CD1c-positive myeloid dendritic cell (primary cell): ENCODE results near the gene TRDMT1.

Experiments
- DNase-seq: peaks from one replicate; pipeline ENCODE4 v3.0.0-alpha.2; 2016; ENCODE audit errors: extremely low spot score

The TRDMT1 gene

DNA sequence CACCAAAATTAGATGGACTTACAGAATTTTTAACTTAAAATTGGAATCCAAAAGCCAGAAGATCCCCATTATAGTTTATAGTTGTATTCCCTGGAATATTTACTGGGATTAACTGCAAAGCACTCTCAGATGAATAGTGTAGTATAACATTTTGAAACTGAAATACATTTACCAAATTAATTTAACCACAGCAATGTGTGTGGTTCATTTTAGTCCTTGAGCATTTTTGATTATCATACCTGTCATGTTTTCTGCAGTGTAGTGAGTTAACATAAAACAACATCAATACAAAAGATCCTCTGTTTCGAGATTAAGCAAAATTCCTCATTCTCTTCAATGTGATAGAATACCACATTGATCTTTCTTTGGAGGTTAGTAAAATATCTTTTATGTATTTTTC is 30.3 kb upstream of the TRDMT1 start:
- no peak for DNase-seq

GRCh38 chr10:17229967-17230682 is 28.7 kb upstream of the TRDMT1 start:
- peak; percentile 96 for DNase-seq

GRCh38 chr10:17229717-17229966 is 28.2 kb upstream of the TRDMT1 start:
- DNase-seq, result no peak

GRCh38 chr10:17229016-17229716 is 27.7 kb upstream of the TRDMT1 start:
- DNase-seq, result peak; percentile 95

- peak; percentile 96 for DNase-seq
These were observed 26.9 kb upstream of the TRDMT1 start, which contains the start of gene VIM for GRCh38 chr10:17228091-17229015. Gene VIM (plus strand): TSS chr10:17228241. CDS start chr10:17229423, 1,182 bp downstream.

DNA sequence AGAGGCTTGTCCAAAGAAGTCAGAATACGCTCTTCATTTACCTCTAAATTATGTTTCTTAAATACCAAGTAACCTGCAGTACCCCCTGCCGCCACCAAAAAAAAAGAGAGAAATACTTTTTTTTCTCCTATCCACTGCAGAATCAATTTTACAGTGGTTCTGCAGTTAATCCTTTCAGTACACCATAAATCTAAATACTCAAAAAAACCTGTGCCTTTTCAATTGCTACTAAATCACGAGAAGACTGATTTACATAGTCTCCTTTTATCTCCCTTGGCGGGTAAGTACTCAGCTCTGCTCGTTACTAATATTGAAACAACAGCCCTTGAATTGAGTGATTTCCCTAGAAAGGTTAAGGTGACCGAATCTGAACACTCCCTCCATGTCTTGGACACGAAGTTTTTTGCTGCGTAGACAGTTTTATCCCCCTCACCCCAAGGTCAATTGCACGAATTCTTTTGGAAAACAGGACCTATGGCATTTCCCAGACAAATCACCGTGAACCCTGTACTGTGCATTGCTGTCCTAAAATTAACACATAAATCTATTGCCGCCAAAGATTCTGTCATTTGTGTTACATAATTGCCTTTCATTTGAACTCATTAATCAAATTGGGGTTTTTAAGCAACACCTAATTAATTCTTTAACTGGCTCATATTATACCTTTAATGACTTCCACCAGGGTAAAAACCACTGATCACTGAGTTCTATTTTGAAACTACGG is 26.1 kb upstream of the TRDMT1 start:
- peak; percentile 82 for DNase-seq

DNA sequence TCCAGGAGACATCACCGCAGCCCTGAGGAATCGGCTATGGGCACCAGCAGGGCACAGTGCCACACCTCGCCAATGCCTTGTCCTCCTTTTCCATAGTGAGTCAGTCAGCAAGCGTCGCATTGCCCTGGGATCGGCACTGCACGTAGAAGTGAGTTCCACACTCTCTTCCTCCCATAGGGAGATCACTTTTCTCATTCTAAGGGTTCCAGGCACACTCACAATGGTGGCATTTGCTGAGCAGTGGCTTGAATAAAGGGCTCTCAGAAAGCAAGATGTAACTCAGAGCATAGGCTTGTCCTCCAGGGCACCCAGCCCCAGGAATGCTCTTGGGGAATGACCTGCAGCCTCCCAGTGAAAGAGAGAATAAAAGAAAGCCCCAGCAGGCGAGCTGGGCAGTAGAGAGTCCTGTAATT is 25.4 kb upstream of the TRDMT1 start:
- peak; percentile 12 for DNase-seq

DNA sequence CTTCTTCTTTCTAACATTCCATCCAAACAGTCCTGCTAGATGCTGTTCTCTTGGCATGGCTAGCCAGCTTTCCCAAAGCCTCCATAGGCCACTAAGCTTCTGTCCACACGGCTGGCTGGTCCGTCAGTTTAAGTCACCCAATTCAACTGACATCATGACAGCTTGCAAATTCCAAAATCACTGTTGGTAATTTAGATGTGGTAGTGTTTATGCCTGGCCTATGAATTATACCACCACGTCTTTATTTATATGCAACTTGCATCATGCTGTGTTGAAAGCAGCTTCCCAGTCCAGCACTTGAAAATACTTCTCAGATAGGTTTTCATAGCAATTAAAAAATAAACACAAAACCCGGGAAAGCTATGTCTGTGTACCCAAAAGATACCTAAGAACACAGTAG is 24.3 kb upstream of the TRDMT1 start:
- no peak for DNase-seq

DNA sequence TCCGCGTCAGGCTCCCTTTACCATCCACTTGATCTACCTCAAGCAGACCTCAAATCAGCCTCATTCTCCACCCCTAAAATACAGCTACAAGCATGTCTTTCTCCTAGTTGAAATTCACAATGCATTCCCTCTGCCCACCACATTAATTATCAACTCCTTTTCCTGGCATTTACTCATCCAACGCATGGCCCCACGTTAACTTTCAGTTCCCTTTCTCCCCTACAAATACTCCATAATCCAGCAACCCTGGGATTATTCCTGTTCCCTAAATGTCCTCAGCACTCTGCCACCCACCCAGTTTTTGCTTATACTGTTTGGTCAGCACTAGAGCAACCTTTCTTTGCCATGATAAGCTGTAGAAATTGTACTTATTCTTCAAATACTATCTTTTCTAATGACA is 20.9 kb upstream of the TRDMT1 start:
- peak; percentile 94 for DNase-seq

DNA sequence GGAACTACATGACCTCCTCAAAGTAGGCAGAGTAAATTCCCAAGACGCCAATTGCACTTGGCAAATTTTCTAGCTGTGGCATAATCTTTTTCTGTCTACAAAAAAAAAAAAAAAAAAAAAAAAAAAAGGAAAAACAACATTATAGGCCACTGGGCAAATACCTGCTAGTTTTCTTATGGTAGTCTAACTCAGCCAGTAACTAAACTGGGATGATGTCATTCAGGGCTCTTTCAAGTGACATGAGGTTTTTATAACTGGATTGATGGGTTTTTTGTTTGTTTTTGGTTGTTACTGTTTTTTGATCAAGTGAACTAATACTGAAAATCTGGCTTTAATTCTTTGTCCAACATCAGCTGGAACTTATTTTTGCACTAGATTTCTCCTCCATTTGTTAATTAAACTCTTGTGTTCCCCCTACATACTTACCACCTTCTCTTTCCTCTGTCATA is 19.2 kb upstream of the TRDMT1 start:
- peak; percentile 36 for DNase-seq

DNA sequence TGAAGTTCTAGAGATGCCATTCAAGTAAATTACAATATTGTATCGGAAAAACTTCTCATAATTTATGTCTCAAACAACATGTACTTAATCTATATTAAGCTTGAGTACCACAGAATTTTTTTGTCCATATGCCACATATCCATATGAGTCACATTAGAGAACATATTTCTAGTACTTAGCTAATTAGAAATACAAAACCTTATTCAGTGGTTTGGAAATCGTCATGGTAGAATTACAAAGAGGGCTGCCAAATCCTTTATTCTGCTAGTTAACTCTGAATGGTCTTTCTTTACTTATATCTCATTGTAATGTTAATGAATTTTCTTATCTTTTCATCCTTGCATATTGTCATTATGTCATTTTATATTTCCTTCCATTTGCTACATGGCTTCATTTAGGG is 17.6 kb upstream of the TRDMT1 start:
- no peak for DNase-seq

- DNase-seq, result peak; percentile 35
These were observed 16.3 kb upstream of the TRDMT1 start for GRCh38 chr10:17217631-17218232.

GRCh38 chr10:17216901-17217395 is 15.5 kb upstream of the TRDMT1 start:
- DNase-seq, result peak; percentile 79

DNA sequence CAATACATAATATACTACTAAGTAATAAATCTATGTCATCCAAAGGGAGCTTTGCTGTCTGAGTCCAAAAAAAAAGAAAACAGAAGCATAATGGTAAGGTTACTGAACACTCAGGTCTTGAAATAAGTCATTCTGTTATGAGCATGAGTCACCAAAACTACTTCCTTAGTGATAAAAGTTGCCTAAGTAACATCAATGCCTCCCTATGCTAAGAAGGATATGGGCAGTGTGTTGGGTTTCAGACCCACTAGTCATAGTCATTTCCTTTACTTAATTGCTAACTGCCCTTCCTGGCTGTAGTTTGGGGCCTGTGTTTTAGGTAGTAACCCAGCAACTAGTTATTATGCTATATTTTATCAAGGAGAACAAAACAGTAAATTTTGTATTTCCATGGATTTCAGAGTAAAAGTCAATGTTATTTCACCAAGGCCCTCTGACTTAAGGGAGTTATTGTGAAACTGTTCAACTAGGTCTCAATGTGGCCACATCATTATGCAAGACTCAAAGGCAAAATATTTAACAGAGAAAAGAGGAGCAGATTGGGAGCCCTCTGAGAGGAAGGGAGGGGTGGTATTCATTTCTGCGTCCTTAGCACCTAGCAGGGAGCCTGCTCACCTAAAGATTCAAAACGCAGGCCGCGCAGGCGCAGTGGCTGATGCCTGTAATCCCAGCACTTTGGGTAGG is 14.9 kb upstream of the TRDMT1 start:
- peak; percentile 95 for DNase-seq

DNA sequence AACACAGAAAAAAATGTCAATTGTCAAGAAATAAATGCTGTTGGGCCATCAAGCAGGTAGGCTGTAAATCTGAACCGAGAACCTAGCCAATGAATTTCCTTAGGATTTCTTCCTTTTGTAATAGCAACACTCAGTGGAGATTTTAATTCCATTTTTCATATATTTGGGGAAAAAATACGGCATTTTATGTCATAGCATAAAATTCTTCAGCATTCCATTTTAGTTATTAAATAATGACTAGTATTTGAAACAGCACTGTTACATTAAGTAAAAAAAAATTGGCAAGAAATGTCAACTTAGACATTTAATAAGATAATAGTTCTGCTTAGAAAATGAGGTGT is 14.3 kb upstream of the TRDMT1 start:
- no peak for DNase-seq

- DNase-seq, result peak; percentile 82
These were observed 13.7 kb upstream of the TRDMT1 start for GRCh38 chr10:17214971-17215781.

- no peak for DNase-seq
These were observed 13.1 kb upstream of the TRDMT1 start for GRCh38 chr10:17214526-17214925.

DNA sequence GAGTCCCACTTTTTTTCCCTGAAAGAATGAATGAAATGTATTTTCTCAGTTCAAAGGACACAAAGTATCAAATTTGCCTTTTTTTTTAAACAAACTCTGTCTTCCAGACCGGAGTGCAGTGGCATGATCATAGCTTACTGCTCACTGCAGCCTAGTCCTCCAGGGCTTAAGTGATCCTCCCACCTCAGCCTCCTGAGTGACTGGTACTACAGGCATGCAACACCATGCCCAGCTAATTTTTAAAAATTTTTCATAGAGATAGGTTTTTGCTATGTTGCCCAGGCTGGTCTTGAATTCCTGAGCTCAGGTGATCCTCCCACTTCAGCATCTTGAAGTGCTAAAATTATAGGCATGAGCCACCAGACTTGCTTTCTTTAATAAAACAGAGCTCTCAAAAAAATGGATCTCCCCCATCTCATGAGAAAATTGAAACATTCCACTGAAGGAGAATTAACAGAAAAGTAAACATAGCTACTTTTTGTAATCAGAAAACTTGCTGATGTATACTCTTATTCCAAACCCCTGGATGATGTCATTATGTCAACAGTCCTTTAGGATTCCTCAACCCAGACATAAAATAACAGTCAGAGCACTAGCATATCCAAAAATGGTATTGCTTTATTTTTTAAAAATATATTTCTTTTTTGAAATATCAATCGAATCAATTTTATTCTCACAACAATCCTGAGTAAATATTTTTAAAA is 12.3 kb upstream of the TRDMT1 start:
- peak; percentile 24 for DNase-seq

- DNase-seq, result peak; percentile 90
These were observed 11.3 kb upstream of the TRDMT1 start for GRCh38 chr10:17212802-17213221.
